ENCODE results near the gene SGSM2.

The SGSM2 gene

DNA sequence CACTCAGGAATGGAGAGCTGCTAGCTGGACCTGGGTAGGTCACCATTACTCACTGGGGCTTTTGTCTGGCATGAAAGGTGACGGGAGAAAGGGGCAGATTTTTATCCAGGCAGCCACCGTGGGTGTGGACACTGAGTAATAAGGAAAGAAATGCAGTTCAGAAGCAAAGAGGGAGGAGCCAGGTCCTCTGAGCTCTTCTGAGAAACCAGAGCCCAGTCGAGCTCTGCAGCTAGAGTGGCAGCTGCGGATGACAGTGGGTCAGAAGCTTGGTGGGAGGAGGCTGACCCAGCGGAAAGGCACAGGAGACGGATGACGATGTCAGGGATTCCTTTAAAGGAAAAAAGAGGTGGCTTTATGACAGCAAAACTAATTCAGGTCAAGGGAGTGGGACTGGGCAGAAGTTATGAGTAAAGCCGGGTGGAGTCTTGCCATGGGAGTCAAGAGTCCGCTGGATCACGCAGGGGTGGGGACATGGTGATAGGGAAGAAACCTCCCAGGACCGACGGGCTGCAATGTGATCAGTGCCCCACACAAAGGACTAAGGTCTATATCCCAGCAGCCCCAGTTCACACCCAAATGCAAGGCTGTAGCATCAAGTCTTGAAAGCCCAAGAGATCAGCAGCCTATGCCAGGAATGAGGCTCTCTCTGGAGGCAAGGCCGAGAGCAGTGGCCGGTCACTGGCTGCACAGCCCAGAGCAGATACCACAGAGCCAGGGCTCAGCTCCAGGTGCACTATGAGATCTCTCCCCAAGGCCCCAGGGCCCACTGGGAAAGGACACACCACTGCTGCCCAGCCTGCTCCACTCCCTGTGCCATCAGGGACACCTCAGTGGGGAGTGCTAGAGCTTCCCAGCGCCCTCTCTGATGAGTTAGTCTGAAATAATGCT is 69.8 kb downstream of the SGSM2 start:
- in situ Hi-C loops (cut with MboI; ENCODE audit: low sequenced_read_pairs): no loop called here
- Histone ChIP-seq H3K36me3 (replicated peaks) (no peaks in the 10 kb centered on the region), H3K27me3 (ENCODE audit: low read depth) (no peaks in the 10 kb centered on the region), H3K4me3 (no peak overlapping the region), H3K4me1 (peaks cover 5% of the 10 kb centered on the region), H3K9me3 (no peaks in the 10 kb centered on the region)
- DNase-seq (ENCODE audit: low spot score in 2 of 2): no peak

DNA sequence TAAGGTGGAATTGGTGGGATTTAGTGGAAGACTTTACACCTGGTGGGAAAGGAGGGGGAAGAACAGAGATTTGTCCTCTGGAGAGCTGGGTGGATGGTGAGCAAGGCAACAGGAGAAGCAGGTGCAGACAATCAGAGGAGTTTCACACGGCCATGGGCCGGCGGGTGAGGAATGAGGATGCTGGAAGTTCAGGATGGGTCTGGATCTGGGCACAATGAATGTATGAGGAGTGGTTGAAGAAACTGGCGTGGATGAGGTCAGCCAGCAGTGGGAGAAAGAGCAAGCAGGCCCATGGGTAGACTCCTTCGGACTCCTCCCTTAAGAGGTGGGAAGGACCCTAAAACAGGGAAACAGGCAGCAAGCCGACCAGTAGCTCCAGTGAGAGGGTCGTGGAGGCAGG is 73.7 kb downstream of the SGSM2 start:
- Histone ChIP-seq H3K36me3 (replicated peaks) (peaks cover 18% of the 10 kb centered on the region), H3K9me3 (no peaks in the 10 kb centered on the region), H3K4me3 (no peak overlapping the region), H3K27me3 (ENCODE audit: low read depth) (no peaks in the 10 kb centered on the region), H3K4me1 (no peaks in the 10 kb centered on the region)
- in situ Hi-C loops (cut with MboI; ENCODE audit: low sequenced_read_pairs): no loop called here
- DNase-seq (ENCODE audit: low spot score in 2 of 2): no peak

- H3K27me3 ChIP-seq (ENCODE audit: low read depth): no peaks in the 10 kb centered on the region
- no peak for DNase-seq (ENCODE audit: low spot score in 2 of 2)
- H3K36me3 ChIP-seq (replicated peaks): peaks cover 22% of the 10 kb centered on the region
- in situ Hi-C loops (cut with MboI; ENCODE audit: low sequenced_read_pairs): no loop called here
- H3K4me3 ChIP-seq: no peak overlapping the region
- H3K9me3 ChIP-seq: no peaks in the 10 kb centered on the region
- no peaks in the 10 kb centered on the region for H3K4me1 ChIP-seq
Observed at GRCh38 chr17:2412561-2413021, 75.3 kb downstream of the SGSM2 start.

DNA sequence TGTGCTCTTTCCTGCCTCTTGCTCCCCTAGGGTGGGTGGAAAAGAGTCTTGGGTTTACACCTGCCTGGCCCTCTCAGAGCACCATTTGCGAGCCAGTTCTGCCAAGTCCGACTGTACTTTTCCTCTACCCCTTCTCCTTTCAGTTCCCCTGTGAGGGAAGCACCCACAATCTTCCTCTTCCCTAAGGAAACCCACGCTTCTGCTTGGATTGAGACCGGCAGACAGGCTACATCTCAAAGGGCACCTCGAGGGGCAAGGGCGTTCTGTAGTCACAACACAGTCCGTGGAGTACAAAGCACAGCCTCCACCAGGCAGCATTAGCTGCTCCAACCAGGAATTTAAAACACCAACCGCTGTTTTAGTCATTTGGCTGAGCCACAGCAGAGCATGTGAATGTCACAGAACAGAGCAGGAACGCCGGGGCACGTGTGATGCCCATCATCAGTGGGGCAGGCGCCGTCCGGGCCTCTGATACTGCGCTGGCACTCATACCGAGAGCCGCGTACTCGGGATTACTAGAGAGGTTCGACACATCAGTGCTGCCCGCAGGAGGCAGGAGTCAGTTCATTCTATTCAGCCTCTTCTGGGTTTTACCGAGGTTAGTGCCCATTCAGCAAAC is 77.3 kb downstream of the SGSM2 start:
- Histone ChIP-seq H3K9me3 (no peaks in the 10 kb centered on the region), H3K36me3 (replicated peaks) (peaks cover 33% of the 10 kb centered on the region), H3K4me3 (no peak overlapping the region), H3K4me1 (no peaks in the 10 kb centered on the region), H3K27me3 (ENCODE audit: low read depth) (no peaks in the 10 kb centered on the region)
- in situ Hi-C loops (cut with MboI; ENCODE audit: low sequenced_read_pairs): no loop called here
- DNase-seq (ENCODE audit: low spot score in 2 of 2): no peak

DNA sequence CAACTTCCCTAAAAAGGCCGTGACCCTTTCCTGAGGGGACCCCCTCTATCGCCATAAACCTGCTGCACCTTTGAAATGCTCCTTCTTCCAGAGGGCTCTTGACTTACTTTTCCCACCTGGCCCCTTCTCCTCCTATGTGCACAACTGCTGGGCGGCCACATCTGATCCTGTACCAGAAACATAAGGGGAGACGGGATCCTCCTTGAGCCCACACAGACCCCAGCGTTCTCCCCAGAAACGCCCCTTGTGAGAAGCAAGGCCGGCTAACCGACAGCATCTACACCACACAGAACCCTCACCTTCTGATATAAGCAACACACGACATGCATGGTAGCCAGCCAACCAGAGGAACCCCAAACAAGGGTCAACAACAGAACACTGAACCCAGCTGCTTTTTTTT is 77.8 kb downstream of the SGSM2 start:
- H3K4me1 ChIP-seq: no peaks in the 10 kb centered on the region

DNA sequence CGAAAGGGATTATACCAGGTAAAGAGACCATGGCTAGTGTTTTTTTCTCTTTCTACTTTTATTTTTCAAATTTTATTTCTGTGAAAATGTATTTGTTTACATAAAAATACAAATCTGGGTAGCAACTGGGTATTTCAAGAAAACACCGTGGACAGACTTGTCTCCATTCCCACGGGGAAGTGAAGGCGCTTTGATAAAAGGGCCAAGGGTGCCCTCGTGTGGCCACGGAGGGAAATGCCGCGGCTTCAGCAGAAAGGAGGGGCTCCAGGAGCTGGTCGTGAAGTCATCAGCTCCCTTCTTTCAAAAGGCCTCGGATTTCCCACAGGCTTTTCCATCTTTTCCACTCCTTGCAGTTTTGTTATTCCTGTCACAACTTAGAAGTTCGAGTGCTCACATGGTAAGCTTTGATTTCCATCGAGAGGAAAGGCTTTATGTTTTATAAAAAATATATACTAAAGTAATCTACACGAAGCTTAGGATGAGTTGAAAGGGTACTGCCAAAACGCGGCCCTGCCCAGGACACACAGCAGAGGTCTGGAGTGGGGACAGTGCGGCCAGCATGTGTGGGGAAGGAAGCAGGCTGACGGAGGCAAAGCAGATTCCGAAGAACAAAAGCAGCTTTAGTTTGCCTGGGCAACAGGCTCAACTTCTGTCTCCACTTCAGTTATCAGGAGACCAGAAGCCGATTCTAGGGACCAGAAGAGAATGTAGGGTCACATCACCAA is 78.9 kb downstream of the SGSM2 start:
- Histone ChIP-seq H3K4me1 (no peaks in the 10 kb centered on the region), H3K27me3 (ENCODE audit: low read depth) (no peaks in the 10 kb centered on the region), H3K4me3 (no peak overlapping the region), H3K36me3 (replicated peaks) (peaks cover 47% of the 10 kb centered on the region), H3K9me3 (no peaks in the 10 kb centered on the region)
- DNase-seq (ENCODE audit: low spot score in 2 of 2): peak; percentile 73 to 93
- in situ Hi-C loops (cut with MboI; ENCODE audit: low sequenced_read_pairs): no loop called here

More for the DNA sequence above, 77.8 kb downstream of the SGSM2 start:
- Histone ChIP-seq H3K36me3 (replicated peaks) (peaks cover 39% of the 10 kb centered on the region), H3K4me3 (no peak overlapping the region), H3K9me3 (no peaks in the 10 kb centered on the region), H3K27me3 (ENCODE audit: low read depth) (no peaks in the 10 kb centered on the region)
- DNase-seq (ENCODE audit: low spot score in 2 of 2): no peak
- in situ Hi-C loops (cut with MboI; ENCODE audit: low sequenced_read_pairs): no loop called here

DNA sequence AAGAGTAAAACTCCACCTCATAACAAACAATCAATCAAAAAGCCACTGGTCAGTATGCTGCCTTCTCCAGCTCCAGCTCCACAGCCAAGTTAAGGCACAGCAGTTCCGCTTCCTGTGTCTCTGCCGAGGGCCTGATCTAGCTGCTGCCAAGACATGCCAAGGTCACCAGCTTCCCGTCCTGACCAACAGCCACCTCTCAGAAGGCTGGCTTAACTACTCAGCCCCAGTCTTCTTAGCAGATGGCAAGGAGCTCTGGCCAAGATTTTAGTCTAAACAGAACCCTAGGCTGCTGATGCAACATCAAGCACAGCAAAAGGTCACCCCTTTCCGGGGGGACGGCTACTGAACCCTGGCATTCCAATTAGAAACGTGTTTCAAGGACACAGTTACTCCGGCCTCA is 81.3 kb downstream of the SGSM2 start:
- DNase-seq (ENCODE audit: low spot score in 2 of 2): no peak
- no peaks in the 10 kb centered on the region for H3K4me1 ChIP-seq
- no peak overlapping the region for H3K4me3 ChIP-seq
- H3K27me3 ChIP-seq (ENCODE audit: low read depth): no peaks in the 10 kb centered on the region
- peaks cover 57% of the 10 kb centered on the region for H3K36me3 ChIP-seq (replicated peaks)
- in situ Hi-C loops (cut with MboI; ENCODE audit: low sequenced_read_pairs): no loop called here
- no peaks in the 10 kb centered on the region for H3K9me3 ChIP-seq

DNA sequence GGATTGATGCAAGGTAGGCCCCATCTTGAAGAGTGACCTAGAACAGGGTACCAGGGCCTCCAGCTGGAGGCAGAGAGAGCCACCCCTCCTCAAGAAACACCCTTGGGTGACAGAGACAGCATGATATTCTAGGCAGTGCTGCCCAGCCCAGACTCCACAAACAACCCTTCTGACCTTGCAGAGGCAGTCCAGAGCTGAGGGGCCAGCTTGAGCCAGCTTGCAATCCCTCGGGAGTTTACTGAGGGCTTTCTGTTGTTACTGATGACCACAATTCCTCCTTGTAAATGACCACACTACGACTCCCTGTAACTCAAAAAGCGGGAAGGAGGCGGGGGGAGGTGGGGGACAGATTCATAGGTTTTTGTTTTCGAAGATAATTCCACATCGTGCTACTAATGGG is 82.2 kb downstream of the SGSM2 start:
- Histone ChIP-seq H3K4me1 (no peaks in the 10 kb centered on the region), H3K4me3 (no peak overlapping the region), H3K36me3 (replicated peaks) (peaks cover 49% of the 10 kb centered on the region), H3K9me3 (no peaks in the 10 kb centered on the region), H3K27me3 (ENCODE audit: low read depth) (no peaks in the 10 kb centered on the region)
- in situ Hi-C loops (cut with MboI; ENCODE audit: low sequenced_read_pairs): no loop called here
- DNase-seq (ENCODE audit: low spot score in 2 of 2): no peak

- Histone ChIP-seq H3K4me1 (peaks cover 3% of the 10 kb centered on the region; the same call in 1 of the 2 replicates), H3K36me3 (replicated peaks) (peaks cover 47% of the 10 kb centered on the region), H3K27me3 (ENCODE audit: low read depth) (no peaks in the 10 kb centered on the region), H3K4me3 (no peak overlapping the region), H3K9me3 (no peaks in the 10 kb centered on the region)
- DNase-seq (ENCODE audit: low spot score in 2 of 2): no peak
- in situ Hi-C loops (cut with MboI; ENCODE audit: low sequenced_read_pairs): loop anchor here (5.0 kb wide), 1 partner anchor 43 kb away; no protein-coding TSS in a partner anchor
Observed at GRCh38 chr17:2420176-2420575, 82.9 kb downstream of the SGSM2 start.

- in situ Hi-C loops (cut with MboI; ENCODE audit: low sequenced_read_pairs): loop anchor here (5.0 kb wide), 1 partner anchor 44 kb away; no protein-coding TSS in a partner anchor
- Histone ChIP-seq H3K4me3 (no peak overlapping the region), H3K36me3 (replicated peaks) (peaks cover 40% of the 10 kb centered on the region), H3K9me3 (no peaks in the 10 kb centered on the region), H3K27me3 (ENCODE audit: low read depth) (no peaks in the 10 kb centered on the region), H3K4me1 (peaks cover 4% of the 10 kb centered on the region; the same call in 1 of the 2 replicates)
- no peak for DNase-seq (ENCODE audit: low spot score in 2 of 2)
Observed at GRCh38 chr17:2421315-2422147, 84.2 kb downstream of the SGSM2 start.

DNA sequence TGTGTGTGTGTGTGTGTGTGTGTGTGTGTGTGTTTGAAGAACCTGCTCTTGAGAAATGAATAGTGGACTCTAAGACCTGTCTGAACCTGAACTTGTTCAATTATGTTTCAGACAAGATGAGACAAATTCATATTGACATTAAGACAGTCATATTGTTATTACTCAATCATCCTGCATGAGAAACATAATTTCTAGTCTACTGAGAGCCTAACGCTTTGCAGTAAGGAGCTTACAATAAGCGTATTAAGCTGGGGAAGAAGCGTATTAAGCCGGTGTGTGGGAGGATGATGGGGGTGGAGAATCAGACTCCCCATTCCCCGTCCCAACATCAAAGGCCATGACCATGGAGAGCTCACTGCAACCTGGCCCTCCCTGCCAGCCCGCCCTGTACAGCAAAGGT is 86.0 kb downstream of the SGSM2 start:
- in situ Hi-C loops (cut with MboI; ENCODE audit: low sequenced_read_pairs): loop anchor here (5.0 kb wide), 1 partner anchor 46 kb away; no protein-coding TSS in a partner anchor
- Histone ChIP-seq H3K4me1 (peaks cover 4% of the 10 kb centered on the region; the same call in 1 of the 2 replicates), H3K9me3 (no peaks in the 10 kb centered on the region), H3K4me3 (no peak overlapping the region), H3K36me3 (replicated peaks) (peaks cover 45% of the 10 kb centered on the region), H3K27me3 (ENCODE audit: low read depth) (no peaks in the 10 kb centered on the region)
- no peak for DNase-seq (ENCODE audit: low spot score in 2 of 2)

- DNase-seq (ENCODE audit: low spot score in 2 of 2): no peak
- in situ Hi-C loops (cut with MboI; ENCODE audit: low sequenced_read_pairs): no loop called here
- Histone ChIP-seq H3K36me3 (replicated peaks) (peaks cover 21% of the 10 kb centered on the region), H3K4me1 (peaks cover 4% of the 10 kb centered on the region; the same call in 1 of the 2 replicates), H3K4me3 (no peak overlapping the region), H3K27me3 (ENCODE audit: low read depth) (no peaks in the 10 kb centered on the region), H3K9me3 (no peaks in the 10 kb centered on the region)
Observed at GRCh38 chr17:2427215-2427614, 89.9 kb downstream of the SGSM2 start.

DNA sequence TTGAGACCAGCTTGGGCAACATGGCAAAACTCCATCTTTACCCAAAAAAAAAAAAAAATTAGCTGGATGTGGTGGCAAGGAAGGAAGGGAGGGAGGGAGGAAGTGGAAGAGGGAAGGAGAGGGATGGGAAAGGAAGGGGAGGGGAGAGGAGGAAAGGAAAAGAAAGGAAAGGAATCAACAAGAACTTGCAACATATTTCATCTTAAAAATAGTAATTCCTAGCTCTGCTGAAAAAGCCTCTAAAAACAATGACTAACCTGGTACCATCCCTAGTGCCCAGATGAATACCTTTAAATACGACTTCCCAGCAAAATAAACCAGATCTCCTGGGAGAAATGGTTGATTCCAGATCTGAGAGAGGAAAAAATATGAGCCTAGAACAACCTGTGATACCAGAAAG is 90.6 kb downstream of the SGSM2 start:
- in situ Hi-C loops (cut with MboI; ENCODE audit: low sequenced_read_pairs): no loop called here
- DNase-seq (ENCODE audit: low spot score in 2 of 2): no peak
- no peaks in the 10 kb centered on the region for H3K27me3 ChIP-seq (ENCODE audit: low read depth)
- no peak overlapping the region for H3K4me3 ChIP-seq
- no peaks in the 10 kb centered on the region for H3K9me3 ChIP-seq
- peaks cover 23% of the 10 kb centered on the region for H3K36me3 ChIP-seq (replicated peaks)
- peaks cover 4% of the 10 kb centered on the region; the same call in 1 of the 2 replicates for H3K4me1 ChIP-seq

Measured in HAP-1 (cell line).